ENCODE measurements around the gene MYO9A. TPM values are rescaled to one million over a fixed set of nuclear protein-coding genes. Genes with fewer than 3 reads are reported as not detected.

Gene MYO9A
- total RNA-seq, 1 experiment from 2014 or later: 41.6 TPM

GRCh38 chr15:71841563-71841962 is 276.4 kb downstream of the MYO9A start:
- ChIA-PET POLR2A (no interaction called here), CTCF (no interaction called here)
- ATAC-seq (no peak), DNase-seq (ENCODE audit: low read depth, low spot score) (no peak)
- H3K27ac ChIP-seq (ENCODE audit: low read length): no peak overlapping the region
- H3K27me3 ChIP-seq (ENCODE audit: control insufficient read depth, insufficient read depth, low read length): no peaks in the 10 kb centered on the region
- H3K4me1 ChIP-seq (ENCODE audit: control insufficient read depth, insufficient read depth, low read length): no peaks in the 10 kb centered on the region
- H3K9me3 ChIP-seq (ENCODE audit: control insufficient read depth, insufficient read depth, low read depth, low read length): no peaks in the 10 kb centered on the region
- in situ Hi-C loops (cut with HindIII; ENCODE audit: low pct_unique_long_range_greater_than_20kb, low sequenced_read_pairs): no loop called here
- TF ChIP-seq CTCF (IDR thresholded peaks at IDR 0.05): no peak
- TF ChIP-seq SIN3A (IDR thresholded peaks at IDR 0.05; ENCODE audit: borderline replicate concordance, insufficient read depth, low read depth, low read length): no peak
- no peak for TF ChIP-seq REST (IDR thresholded peaks at IDR 0.05; ENCODE audit: insufficient read depth in 1 of 2, low read depth in 2 of 2, low read length in 1 of 2)
- TF ChIP-seq TCF7L2 (IDR thresholded peaks at IDR 0.05; ENCODE audit: low read depth, low read length): no peak
- TF ChIP-seq POLR2AphosphoS5 (IDR thresholded peaks at IDR 0.05; ENCODE audit: low read depth, low read length): no peak
- peaks cover 2% of the 10 kb centered on the region; the same call in 1 of the 2 replicates for H3K36me3 ChIP-seq (ENCODE audit: control insufficient read depth, insufficient read depth, low read length)
- no peak overlapping the region for H3K4me3 ChIP-seq (ENCODE audit: low read depth in 2 of 2, low read length in 2 of 2)
- BruUV-seq (replicated peaks): no TSS peak
- intact Hi-C loops (cut with micrococcal nuclease; ENCODE audit: unreplicated experiment): no loop called here

GRCh38 chr15:71830981-71831380 is 287.0 kb downstream of the MYO9A start:
- intact Hi-C loops (cut with micrococcal nuclease; ENCODE audit: unreplicated experiment): no loop called here
- H3K27me3 ChIP-seq (ENCODE audit: control insufficient read depth, insufficient read depth, low read length): no peaks in the 10 kb centered on the region
- DNase-seq (ENCODE audit: low read depth, low spot score): no peak
- no peak for TF ChIP-seq REST (IDR thresholded peaks at IDR 0.05; ENCODE audit: insufficient read depth in 1 of 2, low read depth in 2 of 2, low read length in 1 of 2)
- TF ChIP-seq POLR2AphosphoS5 (IDR thresholded peaks at IDR 0.05; ENCODE audit: low read depth, low read length): no peak
- no peak for TF ChIP-seq CTCF (IDR thresholded peaks at IDR 0.05)
- TF ChIP-seq SIN3A (IDR thresholded peaks at IDR 0.05; ENCODE audit: borderline replicate concordance, insufficient read depth, low read depth, low read length): no peak
- no peak for TF ChIP-seq TCF7L2 (IDR thresholded peaks at IDR 0.05; ENCODE audit: low read depth, low read length)
- no TSS peak for BruUV-seq (replicated peaks)
- no peak for ATAC-seq
- no peaks in the 10 kb centered on the region for H3K4me1 ChIP-seq (ENCODE audit: control insufficient read depth, insufficient read depth, low read length)
- in situ Hi-C loops (cut with HindIII; ENCODE audit: low pct_unique_long_range_greater_than_20kb, low sequenced_read_pairs): no loop called here
- H3K9me3 ChIP-seq (ENCODE audit: control insufficient read depth, insufficient read depth, low read depth, low read length): no peaks in the 10 kb centered on the region; the same call in 1 of the 2 replicates
- POLR2A ChIA-PET: interaction anchor here (0.7 kb wide), 1 partner anchor 332 kb away, joined by 11 read pairs; no protein-coding TSS in a partner anchor
- no peaks in the 10 kb centered on the region; the same call in 1 of the 2 replicates for H3K36me3 ChIP-seq (ENCODE audit: control insufficient read depth, insufficient read depth, low read length)
- CTCF ChIA-PET: no interaction called here
- no peak overlapping the region for H3K27ac ChIP-seq (ENCODE audit: low read length)
- no peak overlapping the region for H3K4me3 ChIP-seq (ENCODE audit: low read depth in 2 of 2, low read length in 2 of 2)

Data from Panc1 (cell line).